ENCODE results near the gene NELFB. TPM values are rescaled to one million over a fixed set of nuclear protein-coding genes. Genes with fewer than 3 reads are reported as not detected.

Gene NELFB
- total RNA-seq = 73.9 and 77.1 TPM in 2 replicates

GRCh38 chr9:137254624-137255447 lies at the start of gene NELFB:
Gene NELFB, plus strand, starts transcription at chr9:137255327.

GRCh38 chr9:137222190-137223077 lies 32.7 kb upstream of the NELFB start, which contains the start of gene RNF208:
Gene RNF208, minus strand, starts transcription at chr9:137222240. Its CDS starts 1,028 bp downstream, at chr9:137221212.

GRCh38 chr9:137224830-137225694 lies 30.1 kb upstream of the NELFB start, which contains the start of gene CYSRT1:
Gene CYSRT1, plus strand, starts transcription at chr9:137225174. Its CDS starts 448 bp downstream, at chr9:137225622.

GRCh38 chr9:137227054-137227852 lies 27.9 kb upstream of the NELFB start, which contains the start of gene RNF224:
Gene RNF224, plus strand, starts transcription at chr9:137227502. Its CDS starts 834 bp downstream, at chr9:137228336.

GRCh38 chr9:137230705-137231371 lies 24.3 kb upstream of the NELFB start, which contains the start of gene SLC34A3:
Gene SLC34A3, plus strand, starts transcription at chr9:137230901. Its CDS starts 802 bp downstream, at chr9:137231703.

GRCh38 chr9:137240841-137241489 lies 14.2 kb upstream of the NELFB start, which contains the start of gene TUBB4B:
Gene TUBB4B, plus strand, starts transcription at chr9:137241287. Its CDS starts 74 bp downstream, at chr9:137241361.

GRCh38 chr9:137251194-137251461 lies 4.0 kb upstream of the NELFB start, which contains the start of gene STPG3:
Gene STPG3, plus strand, starts transcription at chr9:137251286. Its CDS starts 1 bp downstream, at chr9:137251287.

GRCh38 chr9:137277329-137278041 lies 22.4 kb downstream of the NELFB start, which contains the start of gene TOR4A:
Gene TOR4A, plus strand, starts transcription at chr9:137277726. Its CDS starts 964 bp downstream, at chr9:137278690.

GRCh38 chr9:137302118-137302448 lies 47.0 kb downstream of the NELFB start, which contains the start of gene NRARP:
Gene NRARP, minus strand, starts transcription at chr9:137302271. Its CDS starts 343 bp downstream, at chr9:137301928.

Other genes with a start within 250 kb of the NELFB start
- 12.4 and 18.6 TPM in 2 replicates for gene ABCA2, start 227.1 kb upstream of the NELFB start, total RNA-seq
- not detected in 2 replicates for gene FUT7, start 223.2 kb upstream of the NELFB start, total RNA-seq
- gene NPDC1, start 209.2 kb upstream of the NELFB start, total RNA-seq = 52.6 and 64.7 TPM in 2 replicates
- gene ENTPD2, start 201.3 kb upstream of the NELFB start, total RNA-seq = not detected in 2 replicates
- 11.1 and 14.7 TPM in 2 replicates for gene SAPCD2, start 184.8 kb upstream of the NELFB start, total RNA-seq
- gene UAP1L1, start 177.8 kb upstream of the NELFB start, total RNA-seq = 19.9 and 21.5 TPM in 2 replicates
- 65.8 and 69.2 TPM in 2 replicates for gene MAN1B1, start 168.3 kb upstream of the NELFB start, total RNA-seq
- 70.4 and 103 TPM in 2 replicates for gene DPP7, start 140.6 kb upstream of the NELFB start, total RNA-seq
- gene GRIN1, start 116.2 kb upstream of the NELFB start, total RNA-seq = 0.10 TPM in 1 of 2 replicates, not detected in the other
- not detected in 2 replicates for gene LRRC26, start 85.3 kb upstream of the NELFB start, total RNA-seq
- gene TMEM210, start 83.3 kb upstream of the NELFB start, total RNA-seq = not detected in 2 replicates
- 30.1 and 37.6 TPM in 2 replicates for gene ANAPC2, start 66.8 kb upstream of the NELFB start, total RNA-seq
- gene SSNA1, start 66.7 kb upstream of the NELFB start, total RNA-seq = 102 and 108 TPM in 2 replicates
- gene TPRN, start 54.6 kb upstream of the NELFB start, total RNA-seq = 9.9 and 10.8 TPM in 2 replicates
- gene TMEM203, start 49.7 kb upstream of the NELFB start, total RNA-seq = 27.1 and 28.9 TPM in 2 replicates
- 8.3 and 8.8 TPM in 2 replicates for gene NDOR1, start 49.6 kb upstream of the NELFB start, total RNA-seq
- gene RNF208, start 33.1 kb upstream of the NELFB start, total RNA-seq = 0.19 and 0.65 TPM in 2 replicates
- 0.65 and 0.67 TPM in 2 replicates for gene CYSRT1, start 30.2 kb upstream of the NELFB start, total RNA-seq
- gene RNF224, start 27.8 kb upstream of the NELFB start, total RNA-seq = under 0.01 and 0.19 TPM in 2 replicates
- not detected in 2 replicates for gene SLC34A3, start 24.4 kb upstream of the NELFB start, total RNA-seq
- gene TUBB4B, start 14.0 kb upstream of the NELFB start, total RNA-seq = 199 and 241 TPM in 2 replicates
- gene STPG3, start 4.0 kb upstream of the NELFB start, total RNA-seq = not detected in 2 replicates
- 58.3 and 77.4 TPM in 2 replicates for gene TOR4A, start 22.4 kb downstream of the NELFB start, total RNA-seq
- 46.7 and 64.3 TPM in 2 replicates for gene NRARP, start 46.9 kb downstream of the NELFB start, total RNA-seq
- 18.1 and 29.1 TPM in 2 replicates for gene EXD3, start 167.8 kb downstream of the NELFB start, total RNA-seq
- 1.9 and 2.0 TPM in 2 replicates for gene NOXA1, start 168.1 kb downstream of the NELFB start, total RNA-seq
- 0.33 TPM in 1 of 2 replicates, not detected in the other for gene ENTPD8, start 186.0 kb downstream of the NELFB start, total RNA-seq
- 52.9 and 58.1 TPM in 2 replicates for gene NSMF, start 204.0 kb downstream of the NELFB start, total RNA-seq